Endothelial cell of umbilical vein (primary cell): ENCODE measurements around the gene SSNA1. TPM values are rescaled to one million over a fixed set of nuclear protein-coding genes. Genes with fewer than 3 reads are reported as not detected.

Experiments
- BruUV-seq: library from RNA; stranded (reverse); fragments of 400-500 nt; replicated peaks from 2 replicates; lab custom pipeline; 2021; lab: Mats Ljungman, UMichigan
- CTCF ChIA-PET: fragments of 300-600, 350-600 bp; sonication (Branson Sonifier 250); formaldehyde crosslinking; loops from one replicate; lab custom pipeline; 2021; ENCODE audit warnings: antibody characterized with exemption, inconsistent platforms; lab: Charles Lee
- POLR2A ChIA-PET: fragments of 300-600, 350-600 bp; sonication (Branson Sonifier 250); formaldehyde crosslinking; loops from one replicate; lab custom pipeline; 2021; ENCODE audit warnings: antibody characterized with exemption, inconsistent platforms; lab: Charles Lee
- DNase-seq: peaks from one replicate; pipeline ENCODE4 v3.0.0-alpha.2; 2011; ENCODE audit warnings: low read depth, low spot score
- FAIRE-seq: peaks from 2 replicates; lab custom pipeline; 2011; peaks lifted over from hg19 to GRCh38; lab: Jason Lieb, UNC
- H2AFZ ChIP-seq: 2 replicates; pipeline ENCODE4 v1.6.0; 2012; ENCODE audit warnings: low read depth, low read length, control low read depth, inconsistent platforms
- H3K27ac ChIP-seq: 2 replicates; pipeline ENCODE4 v1.5.1; 2011; ENCODE audit warnings: low read depth, mild to moderate bottlenecking, control low read depth, low read length, moderate library complexity; ENCODE audit not compliant: insufficient read depth
- H3K27me3 ChIP-seq, 2 experiments: 2 replicates each; pipeline versions ENCODE4 v1.6.0 to v1.6.1; 2011; ENCODE audit warnings: low read length in 2 of 2, mixed read lengths in 1 of 2; ENCODE audit not compliant: control insufficient read depth in 2 of 2, insufficient read depth in 2 of 2
- H3K36me3 ChIP-seq, 2 experiments: 2 replicates in 1 of 2; 3 replicates in 1 of 2; pipeline ENCODE4 v1.5.1; 2011; ENCODE audit warnings: low read length in 2 of 2, mild to moderate bottlenecking in 1 of 2, moderate library complexity in 1 of 2; ENCODE audit not compliant: control insufficient read depth in 2 of 2, insufficient read depth in 2 of 2; ENCODE audit errors: extremely low read depth in 1 of 2
- H3K4me1 ChIP-seq: 3 replicates; pipeline ENCODE4 v1.5.1; 2011; ENCODE audit warnings: mild to moderate bottlenecking, low read length; ENCODE audit not compliant: control insufficient read depth, insufficient read depth; ENCODE audit errors: extremely low read depth
- H3K4me2 ChIP-seq: 2 replicates; pipeline ENCODE4 v1.6.1; 2011; ENCODE audit warnings: low read length, control low read depth, mixed read lengths; ENCODE audit not compliant: insufficient read depth
- H3K4me3 ChIP-seq, 3 experiments: fragments of 200-600 bp in 1 of 3; sonication (generic), shearing (Covaris generic) in 1 of 3; replicated peaks in 1 of 3; 2 replicates each; pipeline ENCODE4 v1.5.1; 2011 to 2016; ENCODE audit warnings: control low read depth in 3 of 3, low read length in 3 of 3, mild to moderate bottlenecking in 2 of 3, inconsistent platforms in 1 of 3, low read depth in 1 of 3, moderate library complexity in 1 of 3; ENCODE audit not compliant: insufficient read depth in 1 of 3
- H3K79me2 ChIP-seq: 2 replicates; pipeline ENCODE4 v1.6.0; 2012; ENCODE audit warnings: low read length, inconsistent platforms; ENCODE audit not compliant: control insufficient read depth, insufficient read depth
- H3K9ac ChIP-seq: replicated peaks from 2 replicates; pipeline ENCODE3; 2011; ENCODE audit warnings: low read length, control low read depth; ENCODE audit not compliant: insufficient read depth; ENCODE audit errors: extremely low read depth
- H3K9me1 ChIP-seq: replicated peaks from 3 replicates; pipeline ENCODE4 v1.6.0; 2011; ENCODE audit warnings: mild to moderate bottlenecking, low read length; ENCODE audit not compliant: control insufficient read depth, insufficient read depth; ENCODE audit errors: extremely low read depth
- H3K9me3 ChIP-seq: replicated peaks from 2 replicates; pipeline ENCODE4 v1.5.1; 2012; ENCODE audit warnings: low read length, inconsistent platforms; ENCODE audit not compliant: control insufficient read depth, insufficient read depth
- H4K20me1 ChIP-seq: replicated peaks from 2 replicates; pipeline ENCODE3; 2011; ENCODE audit warnings: mild to moderate bottlenecking, low read length; ENCODE audit not compliant: control insufficient read depth, insufficient read depth; ENCODE audit errors: extremely low read depth
- FOS ChIP-seq: IDR thresholded peaks from 2 replicates; pipeline ENCODE4 v1.6.1; 2011; ENCODE audit warnings: mild to moderate bottlenecking, low read length, moderate library complexity, borderline replicate concordance; ENCODE audit not compliant: insufficient read depth
- MYC ChIP-seq: IDR thresholded peaks from one replicate; pipeline ENCODE4 v1.6.1; 2011; ENCODE audit warnings: mild to moderate bottlenecking, low read depth, low read length
- POLR2AphosphoS5 ChIP-seq: IDR thresholded peaks from 2 replicates; pipeline ENCODE4 v1.6.1; 2012; ENCODE audit warnings: low read depth, mild to moderate bottlenecking, control low read depth, low read length, moderate library complexity; ENCODE audit not compliant: insufficient read depth
- dilution Hi-C: fragments of 300-500 bp; cut with MboI; formaldehyde crosslinking; loops from one replicate; pipeline ENCODE4 v1.15.0; 2019; ENCODE audit warnings: low sequenced_read_pairs; ENCODE audit not compliant: extremely low pct_ligation_motif_present
- intact Hi-C: fragments of 100-400 bp; cut with micrococcal nuclease; formaldehyde crosslinking; loops from one replicate; pipeline ENCODE4 v1.10.0; 2022
- polyA plus RNA-seq, 4 experiments: library from polyadenylated mRNA; depleted of rRNA in 3 of 4; stranded (reverse) in 3 of 4; unstranded in 1 of 4; fragments of >200 nt; gene quantifications; 2 replicates each; pipeline versions ENCODE4 v1.2.1 to v1.2.3, GENCODE V29; 2011 to 2012; ENCODE audit warnings: missing spikeins in 1 of 4
- total RNA-seq: library from RNA; stranded (reverse); gene quantifications from 2 replicates; pipeline ENCODE4 v1.2.3, GENCODE V29; 2021
- TF ChIP-seq, protein P1 (sequence below): IDR thresholded peaks from 2 replicates; pipeline ENCODE4 v1.6.1; 2011; ENCODE audit not compliant: insufficient read depth, insufficient read length

The SSNA1 gene
- total and polyA plus RNA-seq, 2 donors (not counting 3 experiments of a cell fraction or from before 2014, with no cell fraction given), result 89.0 to 146 TPM

DNA sequence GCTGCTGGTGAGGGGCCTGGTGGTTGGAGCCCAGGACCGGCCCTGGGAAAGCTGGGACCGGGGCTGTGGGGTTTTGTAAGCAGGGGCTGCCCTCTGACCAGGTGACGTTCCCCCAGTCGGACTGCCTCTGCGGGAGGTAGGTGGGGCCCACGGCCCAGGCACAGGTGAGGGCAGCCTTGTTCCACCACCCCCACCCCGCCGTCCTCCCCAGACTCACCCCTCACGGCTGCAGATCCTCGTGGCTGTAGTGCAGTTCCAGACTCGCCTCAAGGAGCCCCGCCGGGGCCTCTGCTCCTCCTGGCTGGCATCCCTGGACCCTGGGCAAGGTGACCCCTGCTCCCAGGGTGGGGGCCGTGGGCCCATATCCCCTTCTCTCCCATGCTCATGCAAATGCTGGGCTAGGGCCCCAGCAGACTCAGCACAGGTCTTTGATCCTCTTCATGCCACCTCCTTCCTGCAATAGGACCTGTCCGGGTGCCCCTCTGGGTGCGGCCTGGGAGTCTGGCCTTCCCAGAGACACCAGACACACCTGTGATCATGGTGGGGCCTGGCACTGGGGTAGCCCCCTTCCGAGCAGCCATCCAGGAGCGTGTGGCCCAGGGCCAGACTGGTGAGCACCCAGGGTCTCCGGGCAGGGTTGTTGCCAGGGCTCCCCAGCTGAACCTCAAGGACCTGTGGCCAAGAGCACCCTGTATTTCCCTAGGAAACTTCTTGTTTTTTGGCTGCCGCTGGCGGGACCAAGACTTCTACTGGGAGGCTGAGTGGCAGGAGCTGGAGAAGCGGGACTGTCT is 26.9 kb downstream of the SSNA1 start:
- Histone ChIP-seq H3K4me2 (no peak overlapping the region), H3K79me2 (no peaks in the 10 kb centered on the region), H3K9me1 (no peaks in the 10 kb centered on the region), H3K4me3 (no peak overlapping the region), H4K20me1 (no peaks in the 10 kb centered on the region), H2AFZ (no peak overlapping the region), H3K27me3 (no peaks in the 10 kb centered on the region), H3K36me3 (peaks cover 0 to 4% of the 10 kb centered on the region in 2 experiments), H3K4me1 (peaks cover 6% of the 10 kb centered on the region), H3K9ac (no peak overlapping the region), H3K27ac (no peak overlapping the region), H3K9me3 (no peaks in the 10 kb centered on the region)
- DNase-seq, result no peak
- no peak for FAIRE-seq
- BruUV-seq, result no TSS peak
- intact Hi-C loops, result no loop called here
- ChIA-PET CTCF (interaction anchor here (0.7 to 1.9 kb wide), 2 partner anchors 8 to 21 kb away, joined by 6 to 7 read pairs; no protein-coding TSS in a partner anchor), POLR2A (interaction anchor here (1.0 kb wide), 1 partner anchor 15 kb away, joined by 3 read pairs; the partner anchor contains the start of gene TPRN)
- TF ChIP-seq, protein P1, sequence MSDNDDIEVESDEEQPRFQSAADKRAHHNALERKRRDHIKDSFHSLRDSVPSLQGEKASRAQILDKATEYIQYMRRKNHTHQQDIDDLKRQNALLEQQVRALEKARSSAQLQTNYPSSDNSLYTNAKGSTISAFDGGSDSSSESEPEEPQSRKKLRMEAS, result no peak
- no peak for TF ChIP-seq POLR2AphosphoS5
- no peak for TF ChIP-seq MYC
- no peak for TF ChIP-seq FOS
- dilution Hi-C loops, result no loop called here
